HG02840 (cell line): Measurements from ENCODE around the gene BMS1.
"Not testable (repeated sequence)": the region's sequence is repeated elsewhere in the genome, so short reads cannot be mapped to it uniquely, and the experiment has no call there.

Source experiments
- ATAC-seq: cut with Tn5 transposase; IDR thresholded peaks from one replicate; pipeline ENCODE4 v1.9.1; 2021; ENCODE audit warnings: mild to moderate bottlenecking, moderate library complexity, moderate number of reproducible peaks; ENCODE audit not compliant: unreplicated experiment, low FRiP score

Gene BMS1, protein sequence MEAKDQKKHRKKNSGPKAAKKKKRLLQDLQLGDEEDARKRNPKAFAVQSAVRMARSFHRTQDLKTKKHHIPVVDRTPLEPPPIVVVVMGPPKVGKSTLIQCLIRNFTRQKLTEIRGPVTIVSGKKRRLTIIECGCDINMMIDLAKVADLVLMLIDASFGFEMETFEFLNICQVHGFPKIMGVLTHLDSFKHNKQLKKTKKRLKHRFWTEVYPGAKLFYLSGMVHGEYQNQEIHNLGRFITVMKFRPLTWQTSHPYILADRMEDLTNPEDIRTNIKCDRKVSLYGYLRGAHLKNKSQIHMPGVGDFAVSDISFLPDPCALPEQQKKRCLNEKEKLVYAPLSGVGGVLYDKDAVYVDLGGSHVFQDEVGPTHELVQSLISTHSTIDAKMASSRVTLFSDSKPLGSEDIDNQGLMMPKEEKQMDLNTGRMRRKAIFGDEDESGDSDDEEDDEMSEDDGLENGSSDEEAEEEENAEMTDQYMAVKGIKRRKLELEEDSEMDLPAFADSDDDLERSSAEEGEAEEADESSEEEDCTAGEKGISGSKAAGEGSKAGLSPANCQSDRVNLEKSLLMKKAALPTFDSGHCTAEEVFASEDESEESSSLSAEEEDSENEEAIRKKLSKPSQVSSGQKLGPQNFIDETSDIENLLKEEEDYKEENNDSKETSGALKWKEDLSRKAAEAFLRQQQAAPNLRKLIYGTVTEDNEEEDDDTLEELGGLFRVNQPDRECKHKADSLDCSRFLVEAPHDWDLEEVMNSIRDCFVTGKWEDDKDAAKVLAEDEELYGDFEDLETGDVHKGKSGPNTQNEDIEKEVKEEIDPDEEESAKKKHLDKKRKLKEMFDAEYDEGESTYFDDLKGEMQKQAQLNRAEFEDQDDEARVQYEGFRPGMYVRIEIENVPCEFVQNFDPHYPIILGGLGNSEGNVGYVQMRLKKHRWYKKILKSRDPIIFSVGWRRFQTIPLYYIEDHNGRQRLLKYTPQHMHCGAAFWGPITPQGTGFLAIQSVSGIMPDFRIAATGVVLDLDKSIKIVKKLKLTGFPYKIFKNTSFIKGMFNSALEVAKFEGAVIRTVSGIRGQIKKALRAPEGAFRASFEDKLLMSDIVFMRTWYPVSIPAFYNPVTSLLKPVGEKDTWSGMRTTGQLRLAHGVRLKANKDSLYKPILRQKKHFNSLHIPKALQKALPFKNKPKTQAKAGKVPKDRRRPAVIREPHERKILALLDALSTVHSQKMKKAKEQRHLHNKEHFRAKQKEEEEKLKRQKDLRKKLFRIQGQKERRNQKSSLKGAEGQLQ

GRCh38 chr10:42782446-42783180 lies at the start of gene BMS1:
Gene BMS1 (plus strand): TSS chr10:42782795. CDS start chr10:42784395, 1,600 bp downstream.
- ATAC-seq = peak; percentile 96

GRCh38 chr10:42734536-42734935 lies 48.1 kb upstream of the BMS1 start:
- ATAC-seq = no peak

DNA sequence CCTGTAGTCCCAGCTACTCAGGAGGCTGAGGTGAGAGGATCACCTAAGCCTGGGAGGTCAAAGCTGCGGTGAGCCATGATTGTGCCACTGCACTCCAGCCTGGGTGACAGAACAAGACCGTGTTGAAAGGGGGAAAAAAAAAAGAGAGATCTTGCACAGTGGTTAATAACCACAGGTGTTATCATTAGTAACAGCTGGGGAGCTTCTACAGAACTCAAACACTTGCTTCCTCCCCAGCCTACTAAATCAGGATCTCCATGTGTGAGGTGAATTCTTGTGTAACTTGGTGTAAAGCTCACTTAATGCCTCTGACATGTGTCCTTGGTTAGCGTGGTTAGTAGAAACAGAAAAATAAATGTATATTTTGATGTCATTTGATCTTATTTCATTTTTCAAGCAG lies 43.9 kb upstream of the BMS1 start:
- ATAC-seq = no peak

DNA sequence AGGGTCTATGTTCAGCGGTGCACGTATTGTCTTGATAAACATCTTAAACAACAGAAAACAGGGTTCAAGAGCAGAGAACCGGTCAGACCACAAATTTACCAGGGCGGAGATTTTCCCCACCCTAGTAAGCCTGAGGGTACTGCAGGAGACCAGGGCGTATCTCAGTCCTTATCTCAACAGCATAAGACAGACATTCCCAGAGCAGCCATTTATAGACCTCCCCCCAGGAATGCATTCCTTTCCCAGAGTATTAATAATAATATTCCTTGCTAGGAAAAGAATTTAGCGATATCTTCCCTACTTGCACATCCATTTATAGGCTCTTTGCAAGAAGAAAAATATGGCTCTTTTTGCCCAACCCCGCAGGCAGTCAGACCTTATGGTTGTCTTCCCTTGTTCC lies 41.1 kb upstream of the BMS1 start:
- not testable (repeated sequence) for ATAC-seq

DNA sequence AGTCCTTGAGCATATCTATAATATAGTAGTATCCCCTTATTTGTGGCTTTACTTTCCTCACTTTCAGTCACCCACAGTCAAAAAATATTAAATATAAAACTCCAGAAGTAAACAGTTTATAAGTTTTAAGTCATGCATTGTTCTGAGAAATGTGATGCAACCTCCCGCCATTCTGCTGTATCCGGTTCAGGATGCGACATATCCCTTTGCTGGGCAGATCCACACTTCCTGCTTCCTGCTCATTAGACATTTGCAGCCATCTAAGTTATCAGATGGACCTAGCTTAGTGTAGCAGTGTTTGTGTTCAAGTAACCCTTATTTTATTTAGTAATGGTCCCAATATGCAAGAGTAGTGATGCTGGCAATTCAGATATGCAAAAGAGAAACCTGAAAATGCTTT lies 38.9 kb upstream of the BMS1 start:
- ATAC-seq = no peak

DNA sequence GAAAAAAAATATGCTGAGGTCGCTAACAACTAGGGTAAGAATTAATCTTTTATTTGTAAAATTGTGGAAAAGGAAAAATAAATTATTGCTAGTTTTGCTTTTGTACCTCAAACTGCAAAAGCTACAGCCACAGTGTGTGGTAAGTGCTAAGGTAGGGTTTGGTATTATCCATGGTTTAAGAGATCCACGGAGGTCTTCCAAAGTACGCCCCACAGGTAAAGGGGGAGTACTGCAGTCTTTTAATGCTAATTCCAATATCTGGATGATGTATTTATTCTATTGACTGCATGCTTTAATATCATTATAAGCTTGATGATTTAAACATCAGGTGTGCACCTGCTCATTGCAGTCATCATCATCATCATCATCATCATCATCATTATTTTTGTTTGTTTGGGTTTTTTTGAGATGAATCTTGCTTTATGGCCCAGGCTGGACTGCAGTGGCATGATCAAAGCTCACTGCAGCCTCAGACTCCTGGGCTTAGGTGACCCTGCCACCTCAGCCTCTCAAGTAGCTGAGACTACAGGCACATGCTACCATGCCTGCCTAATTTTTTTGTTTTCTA lies 38.4 kb upstream of the BMS1 start:
- ATAC-seq = no peak

- no peak for ATAC-seq
Measured at GRCh38 chr10:42753126-42753506, 29.5 kb upstream of the BMS1 start.

GRCh38 chr10:42753507-42754154 lies 29.0 kb upstream of the BMS1 start:
- no peak for ATAC-seq

GRCh38 chr10:42754155-42755027 lies 28.2 kb upstream of the BMS1 start:
- no peak for ATAC-seq

DNA sequence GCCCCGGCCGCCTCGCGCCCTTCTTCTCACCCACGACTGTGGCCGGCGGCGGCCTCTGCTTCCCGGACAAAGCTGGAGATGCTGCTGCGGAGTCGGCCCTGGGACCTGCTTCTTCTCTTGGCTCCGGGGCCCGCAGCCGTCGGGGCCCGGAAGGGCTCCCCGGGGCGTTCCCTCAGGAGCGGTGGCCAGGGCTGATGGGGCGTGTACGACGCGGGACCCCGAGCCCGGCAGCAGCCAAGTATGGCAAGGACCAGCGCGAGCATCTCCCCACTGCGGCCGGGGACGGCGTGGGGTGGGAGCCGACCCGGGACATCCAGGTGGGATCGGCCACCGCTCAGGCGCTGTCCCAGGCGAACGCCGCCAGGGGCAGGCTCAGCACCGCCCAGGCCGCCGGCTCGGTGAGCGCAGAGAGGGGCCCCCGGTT lies 27.6 kb upstream of the BMS1 start:
- ATAC-seq = no peak

GRCh38 chr10:42755556-42756093 lies 27.0 kb upstream of the BMS1 start:
- ATAC-seq = no peak

- no peak for ATAC-seq
Measured at GRCh38 chr10:42767906-42768305, 14.7 kb upstream of the BMS1 start.

- ATAC-seq = no peak
Measured at GRCh38 chr10:42768581-42769152, 13.9 kb upstream of the BMS1 start.

DNA sequence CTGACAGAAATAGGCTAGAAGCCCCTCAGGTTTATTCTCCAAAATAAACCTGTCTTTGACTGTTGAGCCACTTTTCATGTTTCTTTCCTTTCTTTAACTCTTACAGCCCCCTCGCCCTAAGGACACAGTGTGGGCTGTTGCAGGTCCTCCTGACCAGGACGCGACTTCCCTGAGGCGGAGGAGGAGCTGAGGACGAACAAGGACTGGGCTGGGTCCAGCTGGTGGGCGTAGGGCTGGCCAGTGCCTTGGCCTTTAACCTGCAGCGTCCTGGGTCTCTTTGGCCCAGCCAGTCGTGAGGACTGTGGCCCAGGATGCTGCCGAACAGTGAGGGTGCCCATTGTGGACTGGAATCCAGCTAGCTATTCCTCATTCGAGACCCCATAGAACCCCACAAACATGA lies 13.4 kb upstream of the BMS1 start:
- no peak for ATAC-seq

DNA sequence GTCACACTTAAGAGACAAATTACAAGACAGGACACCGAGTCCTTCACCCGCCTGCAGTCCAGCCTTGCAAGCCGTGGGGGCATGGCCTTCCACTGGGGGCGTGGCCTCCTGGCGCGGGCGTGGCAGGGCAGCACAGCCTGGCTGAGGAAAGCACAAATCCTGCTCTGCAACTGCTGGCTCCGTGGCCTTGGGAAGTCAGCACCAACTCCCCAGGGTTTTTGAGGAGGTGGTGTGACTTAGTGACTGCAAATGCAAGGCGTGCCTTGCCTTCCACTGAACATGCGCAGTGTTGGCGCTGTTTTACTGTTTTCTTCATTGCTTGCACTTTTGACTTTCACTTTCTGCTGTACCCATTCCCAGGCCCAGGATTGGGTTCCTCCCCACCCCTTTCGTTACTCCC lies 12.9 kb upstream of the BMS1 start:
- no peak for ATAC-seq

- ATAC-seq = no peak
Measured at GRCh38 chr10:42776681-42777080, 5.9 kb upstream of the BMS1 start.

- ATAC-seq = no peak
Measured at GRCh38 chr10:42780456-42780855, 2.1 kb upstream of the BMS1 start.
